ENCODE data around the gene KCTD2.

- TF ChIP-seq POLR2AphosphoS5 (IDR thresholded peaks at IDR 0.05) (no peak), POLR2A (IDR thresholded peaks at IDR 0.05) (no peak)
Measured at GRCh38 chr17:75098861-75099260, 51.8 kb downstream of the KCTD2 start.

Measured in suprapubic skin (tissue), 4 donors.